HG02623 (cell line): ENCODE measurements around the gene ACE.
A peak's percentile ranks its signal among the peaks of the same experiment; 100 is the strongest.

Source experiments
- ATAC-seq: cut with Tn5 transposase; IDR thresholded peaks from one replicate; pipeline ENCODE4 v1.9.1; 2021; ENCODE audit warnings: moderate library complexity; ENCODE audit not compliant: unreplicated experiment

ACE gene

GRCh38 chr17:63474174-63474573, 2.7 kb upstream of the ACE start:
- ATAC-seq = no peak

GRCh38 chr17:63474586-63475460, 2.0 kb upstream of the ACE start:
- no peak for ATAC-seq

- no peak for ATAC-seq
Measured at GRCh38 chr17:63475491-63476412, 1.1 kb upstream of the ACE start.

GRCh38 chr17:63476459-63476853, 405 bp upstream of the ACE start:
- ATAC-seq = no peak

- ATAC-seq = no peak
Measured at GRCh38 chr17:63477480-63478440, 899 bp downstream of the ACE start.

GRCh38 chr17:63478814-63479494, 2.1 kb downstream of the ACE start:
- peak; percentile 60 for ATAC-seq

- no peak for ATAC-seq
Measured at GRCh38 chr17:63479495-63480184, 2.8 kb downstream of the ACE start.

GRCh38 chr17:63480192-63480784, 3.4 kb downstream of the ACE start:
- no peak for ATAC-seq

- no peak for ATAC-seq
Measured at GRCh38 chr17:63480826-63481487, 4.1 kb downstream of the ACE start.

GRCh38 chr17:63481488-63481870, 4.6 kb downstream of the ACE start:
- no peak for ATAC-seq

- ATAC-seq = no peak
Measured at GRCh38 chr17:63482509-63482908, 5.6 kb downstream of the ACE start.

GRCh38 chr17:63483038-63483437, 6.2 kb downstream of the ACE start:
- no peak for ATAC-seq

GRCh38 chr17:63483655-63484575, 7.1 kb downstream of the ACE start:
- no peak for ATAC-seq

- ATAC-seq = no peak
Measured at GRCh38 chr17:63486317-63487013, 9.6 kb downstream of the ACE start.

- no peak for ATAC-seq
Measured at GRCh38 chr17:63487014-63487339, 10.1 kb downstream of the ACE start.

- no peak for ATAC-seq
Measured at GRCh38 chr17:63488851-63489250, 12.0 kb downstream of the ACE start.

- ATAC-seq = no peak
Measured at GRCh38 chr17:63489291-63489690, 12.4 kb downstream of the ACE start.
